ENCODE results near the gene MEI4. TPM values are rescaled to one million over a fixed set of nuclear protein-coding genes. Genes with fewer than 3 reads are reported as not detected.

MEI4 gene
- total and polyA plus RNA-seq, 2 of the 4 experiments (the other 2 are of a cell fraction) = not detected

DNA sequence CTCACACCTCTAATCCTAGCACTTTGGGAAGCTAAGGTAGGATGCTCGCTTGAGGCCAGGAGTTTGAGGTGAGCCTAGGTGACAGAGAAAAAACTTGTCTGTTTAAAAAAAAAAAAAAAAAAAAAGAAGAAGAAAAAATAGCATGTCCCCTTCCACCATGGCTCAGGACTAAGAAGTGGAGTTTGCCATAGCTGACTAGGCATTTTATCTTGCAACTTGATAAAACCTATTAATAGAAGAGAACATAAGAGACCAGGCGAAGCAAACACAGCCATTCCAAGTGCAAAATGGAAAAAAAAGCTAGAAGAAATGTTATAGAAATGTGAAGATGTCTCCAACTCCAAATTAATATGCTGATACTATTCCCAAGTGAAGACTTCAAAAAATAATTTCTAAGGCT is 277.5 kb downstream of the MEI4 start:
- H3K79me1 ChIP-seq (ENCODE audit: low read depth in 1 of 2, low read length in 2 of 2) = no peaks in the 10 kb centered on the region
- H4K91ac ChIP-seq (ENCODE audit: insufficient read depth, low read depth, low read length) = no peak overlapping the region
- dilution Hi-C loops (cut with HindIII; ENCODE audit: low sequenced_read_pairs, unreplicated experiment) = no loop called here
- in situ Hi-C loops (cut with MboI; ENCODE audit: low sequenced_read_pairs) = no loop called here
- H3K4me1 ChIP-seq (ENCODE audit: control insufficient read depth, insufficient read depth, low read length) = no peaks in the 10 kb centered on the region
- no peak overlapping the region for H3K4me3 ChIP-seq (ENCODE audit: insufficient read depth, low read depth, low read length)
- CTCF ChIA-PET = no interaction called here
- H4K5ac ChIP-seq (ENCODE audit: low read depth, low read length) = no peak overlapping the region
- no peak for ATAC-seq (ENCODE audit: low read depth)
- no peak overlapping the region for H3K27ac ChIP-seq (ENCODE audit: insufficient read depth, low read length)
- H3K9me1 ChIP-seq (ENCODE audit: insufficient read depth, low read length) = no peaks in the 10 kb centered on the region
- WGBS, 2 experiments (ENCODE audit: extremely low coverage in 2 of 2, insufficient read length in 1 of 2) = no CpG with 5 or more reads among the region's 2 CpGs
- no peak overlapping the region for H3K56ac ChIP-seq (ENCODE audit: extremely low read depth, insufficient read depth, low read length)
- no TSS peak for BruUV-seq (replicated peaks)
- H3K4me2 ChIP-seq (ENCODE audit: low read depth, low read length) = no peak overlapping the region
- H3K4ac ChIP-seq (ENCODE audit: low read depth, low read length) = no peak overlapping the region
- no peaks in the 10 kb centered on the region for H4K20me1 ChIP-seq (ENCODE audit: insufficient read depth, low read length)
- no peak overlapping the region for H2AK9ac ChIP-seq (replicated peaks; ENCODE audit: low read depth, low read length, poor library complexity)
- POLR2A ChIA-PET (ENCODE audit: unreplicated experiment) = interaction anchor here (0.7 kb wide), 1 partner anchor 72 kb away, joined by 10 read pairs; no protein-coding TSS in a partner anchor
- no peak for DNase-seq
- no peak for TF ChIP-seq SMC3 (IDR thresholded peaks at IDR 0.05; ENCODE audit: low read depth, low read length)
- no peak for TF ChIP-seq FOS (IDR thresholded peaks at IDR 0.05; ENCODE audit: low read depth, low read length)
- TF ChIP-seq RAD21 (IDR thresholded peaks at IDR 0.05; ENCODE audit: low read length) = no peak
- no peak for TF ChIP-seq MXI1 (IDR thresholded peaks at IDR 0.05; ENCODE audit: borderline replicate concordance, low read depth, low read length)
- TF ChIP-seq MAZ (IDR thresholded peaks at IDR 0.05; ENCODE audit: borderline replicate concordance, low read depth, low read length) = no peak
- TF ChIP-seq CEBPB (IDR thresholded peaks at IDR 0.05; ENCODE audit: low read depth, low read length) = no peak
- TF ChIP-seq, protein P1, sequence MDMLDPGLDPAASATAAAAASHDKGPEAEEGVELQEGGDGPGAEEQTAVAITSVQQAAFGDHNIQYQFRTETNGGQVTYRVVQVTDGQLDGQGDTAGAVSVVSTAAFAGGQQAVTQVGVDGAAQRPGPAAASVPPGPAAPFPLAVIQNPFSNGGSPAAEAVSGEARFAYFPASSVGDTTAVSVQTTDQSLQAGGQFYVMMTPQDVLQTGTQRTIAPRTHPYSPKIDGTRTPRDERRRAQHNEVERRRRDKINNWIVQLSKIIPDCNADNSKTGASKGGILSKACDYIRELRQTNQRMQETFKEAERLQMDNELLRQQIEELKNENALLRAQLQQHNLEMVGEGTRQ (IDR thresholded peaks at IDR 0.05; ENCODE audit: low read depth, low read length) = no peak
- TF ChIP-seq RCOR1 (IDR thresholded peaks at IDR 0.05; ENCODE audit: insufficient replicate concordance, low read length) = no peak
- TF ChIP-seq BHLHE40 (IDR thresholded peaks at IDR 0.05; ENCODE audit: low read depth, low read length) = no peak
- TF ChIP-seq NFE2L2 (IDR thresholded peaks at IDR 0.05; ENCODE audit: low read depth, low read length) = no peak
- TF ChIP-seq ELK1 (IDR thresholded peaks at IDR 0.05; ENCODE audit: borderline replicate concordance, low read depth, low read length) = no peak
- TF ChIP-seq RFX5 (IDR thresholded peaks at IDR 0.05; ENCODE audit: low read depth, low read length) = no peak
- H2AFZ ChIP-seq (replicated peaks; ENCODE audit: low read length, poor library complexity) = no peak overlapping the region
- H3K18ac ChIP-seq (ENCODE audit: low read depth, low read length) = no peak overlapping the region
- no peak overlapping the region for H3K14ac ChIP-seq (replicated peaks; ENCODE audit: low read depth, low read length)
- no peak overlapping the region for H4K8ac ChIP-seq (ENCODE audit: low read depth in 2 of 2, low read length in 2 of 2)
- no peaks in the 10 kb centered on the region for H3K27me3 ChIP-seq (ENCODE audit: control insufficient read depth, insufficient read depth, low read length)
- H2BK120ac ChIP-seq (ENCODE audit: low read depth, low read length) = no peak overlapping the region
- no peak overlapping the region for H2AK5ac ChIP-seq (ENCODE audit: low read depth, low read length)
- H3K36me3 ChIP-seq (ENCODE audit: control insufficient read depth, insufficient read depth, low read length) = no peaks in the 10 kb centered on the region
- no peak overlapping the region for H2BK15ac ChIP-seq (ENCODE audit: low read depth, low read length)
- no peak overlapping the region for H2BK5ac ChIP-seq (ENCODE audit: low read depth, low read length, poor library complexity, severe bottlenecking)
- no peak overlapping the region for H2BK20ac ChIP-seq (ENCODE audit: low read depth, low read length)
- no peak overlapping the region for H3K23ac ChIP-seq (ENCODE audit: low read depth, low read length)
- H3K9ac ChIP-seq (ENCODE audit: low read depth, low read length) = no peak overlapping the region
- peaks cover 6% of the 10 kb centered on the region; the same call in 1 of the 2 replicates for H3K9me3 ChIP-seq (ENCODE audit: control insufficient read depth, insufficient read depth, low read length)
- intact Hi-C loops (cut with micrococcal nuclease) = no loop called here
